Natural killer cell (primary cell): ENCODE measurements around the gene DLGAP4. TPM values are rescaled to one million over a fixed set of nuclear protein-coding genes. Genes with fewer than 3 reads are reported as not detected.
A peak's percentile ranks its signal among the peaks of the same experiment; 100 is the strongest.

Source experiments
- ATAC-seq, 3 donors: fragments of 150-1000 bp in 2 of 3; fragments of 200-7000 bp in 1 of 3; cut with Tn5 transposase; 1 replicate in 1 of 3; 2 replicates in 2 of 3; pipeline ENCODE4 v1.10.0; 2021; ENCODE audit warnings: mild to moderate bottlenecking in 2 of 3, moderate library complexity in 2 of 3
- DNase-seq, 2 donors: peaks; one replicate each; pipeline versions ENCODE4 v3.0.0 to v3.0.0-alpha.2; 2013 to 2021; ENCODE audit warnings: mixed read lengths in 1 of 2
- H3K27ac ChIP-seq: one replicate; pipeline ENCODE4 v1.5.1; 2013; ENCODE audit warnings: mild to moderate bottlenecking, low read length
- H3K27me3 ChIP-seq: one replicate; pipeline ENCODE4 v1.6.1; 2013; ENCODE audit warnings: low read length; ENCODE audit not compliant: control insufficient read depth, insufficient read depth
- H3K36me3 ChIP-seq: one replicate; pipeline ENCODE4 v1.6.1; 2013; ENCODE audit warnings: low read length; ENCODE audit not compliant: control insufficient read depth, insufficient read depth
- H3K4me1 ChIP-seq: one replicate; pipeline ENCODE4 v1.6.1; 2013; ENCODE audit warnings: low read length; ENCODE audit not compliant: control insufficient read depth, insufficient read depth
- H3K4me3 ChIP-seq: one replicate; pipeline ENCODE4 v1.5.1; 2013; ENCODE audit warnings: low read length
- H3K9me3 ChIP-seq: one replicate; pipeline ENCODE4 v1.6.1; 2013; ENCODE audit warnings: low read length; ENCODE audit not compliant: control insufficient read depth, insufficient read depth
- H3K27ac Mint-ChIP-seq, 2 donors: one replicate each; pipeline ENCODE4 v1.8.0; 2022; ENCODE audit warnings: mild to moderate bottlenecking in 2 of 2, mixed read lengths in 2 of 2, moderate library complexity in 1 of 2
- H3K27me3 Mint-ChIP-seq, 2 donors: one replicate each; pipeline ENCODE4 v1.8.0; 2022; ENCODE audit warnings: low read depth in 2 of 2, mixed read lengths in 2 of 2
- H3K36me3 Mint-ChIP-seq: one replicate; pipeline ENCODE4 v1.8.0; 2022; ENCODE audit warnings: mixed read lengths
- H3K4me1 Mint-ChIP-seq, 2 donors: one replicate each; pipeline ENCODE4 v1.8.0; 2022; ENCODE audit warnings: mixed read lengths in 2 of 2
- H3K4me3 Mint-ChIP-seq: one replicate; pipeline ENCODE4 v1.8.0; 2022; ENCODE audit warnings: mild to moderate bottlenecking, moderate library complexity, mixed read lengths
- H3K9me3 Mint-ChIP-seq, 2 donors: one replicate each; pipeline ENCODE4 v1.8.0; 2022; ENCODE audit warnings: mixed read lengths in 2 of 2
- WGBS: methylation state at CpG from one replicate; pipeline ENCODE4 v1.1.7; 2013; ENCODE audit warnings: missing lambda C conversion rate; ENCODE audit not compliant: insufficient coverage; 5-methylcytosine and 5-hydroxymethylcytosine counted together
- intact Hi-C: fragments of 100-400 bp; cut with micrococcal nuclease; formaldehyde crosslinking; loops from one replicate; pipeline ENCODE4 v1.14.2; 2022
- total RNA-seq, 4 donors: library from RNA; stranded (reverse); fragments of 120-200 nt in 1 of 4; gene quantifications; one replicate each; pipeline versions ENCODE4 v1.2.3 to v1.2.4, GENCODE V29; 2013 to 2022
- TF ChIP-seq, protein P1 (sequence below): fragments of 200-600 bp; IDR thresholded peaks from one replicate; pipeline ENCODE4 v1.8.0; 2022; ENCODE audit warnings: antibody characterized with exemption

Gene DLGAP4
- total RNA-seq, 3 donors from 2014 or later (not counting 1 experiment from before 2014, with no cell fraction given): 47.9 to 51.6 (median 51.2) TPM

DNA sequence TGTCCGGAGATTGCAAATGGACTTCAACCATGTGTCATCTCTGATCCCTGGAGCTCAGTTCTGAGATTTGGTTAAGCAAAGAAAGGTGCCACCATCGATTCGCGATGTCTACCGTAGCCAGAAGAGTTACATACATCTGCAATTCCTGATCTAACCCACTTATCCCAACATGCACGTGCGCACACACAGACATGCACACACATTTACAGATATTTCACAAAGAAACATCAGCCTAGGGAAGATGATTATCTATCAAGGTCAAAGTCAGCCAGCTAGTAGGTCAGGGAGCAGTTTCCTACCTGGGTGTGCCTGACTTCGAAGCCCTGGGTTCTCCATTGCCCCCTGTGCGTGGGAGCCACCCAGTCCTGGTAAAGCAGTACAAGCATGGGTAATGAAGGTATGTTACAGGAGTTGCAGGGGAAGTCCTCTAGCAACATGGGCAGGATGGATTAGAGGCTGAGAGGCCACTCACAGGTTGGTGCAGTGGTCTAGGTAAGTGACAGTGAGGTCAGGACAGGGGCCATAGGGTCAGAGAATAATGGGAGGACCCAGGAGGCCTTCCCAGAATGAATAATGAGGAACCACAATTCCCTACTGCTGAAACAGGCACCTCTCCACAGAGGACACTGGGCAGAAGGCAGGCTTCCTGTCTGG, 150.0 kb downstream of the DLGAP4 start:
- no peak for ATAC-seq
- H3K36me3 ChIP-seq: no peaks in the 10 kb centered on the region
- H3K9me3 ChIP-seq: no peaks in the 10 kb centered on the region
- peaks cover 6 to 8% of the 10 kb centered on the region in 2 donors for H3K4me1 Mint-ChIP-seq
- intact Hi-C loops: no loop called here
- H3K4me1 ChIP-seq: peaks cover 8% of the 10 kb centered on the region
- no peaks in the 10 kb centered on the region for H3K27me3 ChIP-seq
- H3K36me3 Mint-ChIP-seq: no peaks in the 10 kb centered on the region
- no peaks in the 10 kb centered on the region for H3K9me3 Mint-ChIP-seq
- peaks cover 0 to 2% of the 10 kb centered on the region in 2 donors for H3K27me3 Mint-ChIP-seq
- H3K27ac Mint-ChIP-seq: no peak overlapping the region
- TF ChIP-seq, protein P1, sequence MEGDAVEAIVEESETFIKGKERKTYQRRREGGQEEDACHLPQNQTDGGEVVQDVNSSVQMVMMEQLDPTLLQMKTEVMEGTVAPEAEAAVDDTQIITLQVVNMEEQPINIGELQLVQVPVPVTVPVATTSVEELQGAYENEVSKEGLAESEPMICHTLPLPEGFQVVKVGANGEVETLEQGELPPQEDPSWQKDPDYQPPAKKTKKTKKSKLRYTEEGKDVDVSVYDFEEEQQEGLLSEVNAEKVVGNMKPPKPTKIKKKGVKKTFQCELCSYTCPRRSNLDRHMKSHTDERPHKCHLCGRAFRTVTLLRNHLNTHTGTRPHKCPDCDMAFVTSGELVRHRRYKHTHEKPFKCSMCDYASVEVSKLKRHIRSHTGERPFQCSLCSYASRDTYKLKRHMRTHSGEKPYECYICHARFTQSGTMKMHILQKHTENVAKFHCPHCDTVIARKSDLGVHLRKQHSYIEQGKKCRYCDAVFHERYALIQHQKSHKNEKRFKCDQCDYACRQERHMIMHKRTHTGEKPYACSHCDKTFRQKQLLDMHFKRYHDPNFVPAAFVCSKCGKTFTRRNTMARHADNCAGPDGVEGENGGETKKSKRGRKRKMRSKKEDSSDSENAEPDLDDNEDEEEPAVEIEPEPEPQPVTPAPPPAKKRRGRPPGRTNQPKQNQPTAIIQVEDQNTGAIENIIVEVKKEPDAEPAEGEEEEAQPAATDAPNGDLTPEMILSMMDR: no peak
- H3K4me3 ChIP-seq: no peak overlapping the region
- no peak for DNase-seq
- H3K27ac ChIP-seq: no peak overlapping the region
- H3K4me3 Mint-ChIP-seq: no peak overlapping the region
- 84% methylated on average over 9 of the region's 9 CpGs for WGBS

DNA sequence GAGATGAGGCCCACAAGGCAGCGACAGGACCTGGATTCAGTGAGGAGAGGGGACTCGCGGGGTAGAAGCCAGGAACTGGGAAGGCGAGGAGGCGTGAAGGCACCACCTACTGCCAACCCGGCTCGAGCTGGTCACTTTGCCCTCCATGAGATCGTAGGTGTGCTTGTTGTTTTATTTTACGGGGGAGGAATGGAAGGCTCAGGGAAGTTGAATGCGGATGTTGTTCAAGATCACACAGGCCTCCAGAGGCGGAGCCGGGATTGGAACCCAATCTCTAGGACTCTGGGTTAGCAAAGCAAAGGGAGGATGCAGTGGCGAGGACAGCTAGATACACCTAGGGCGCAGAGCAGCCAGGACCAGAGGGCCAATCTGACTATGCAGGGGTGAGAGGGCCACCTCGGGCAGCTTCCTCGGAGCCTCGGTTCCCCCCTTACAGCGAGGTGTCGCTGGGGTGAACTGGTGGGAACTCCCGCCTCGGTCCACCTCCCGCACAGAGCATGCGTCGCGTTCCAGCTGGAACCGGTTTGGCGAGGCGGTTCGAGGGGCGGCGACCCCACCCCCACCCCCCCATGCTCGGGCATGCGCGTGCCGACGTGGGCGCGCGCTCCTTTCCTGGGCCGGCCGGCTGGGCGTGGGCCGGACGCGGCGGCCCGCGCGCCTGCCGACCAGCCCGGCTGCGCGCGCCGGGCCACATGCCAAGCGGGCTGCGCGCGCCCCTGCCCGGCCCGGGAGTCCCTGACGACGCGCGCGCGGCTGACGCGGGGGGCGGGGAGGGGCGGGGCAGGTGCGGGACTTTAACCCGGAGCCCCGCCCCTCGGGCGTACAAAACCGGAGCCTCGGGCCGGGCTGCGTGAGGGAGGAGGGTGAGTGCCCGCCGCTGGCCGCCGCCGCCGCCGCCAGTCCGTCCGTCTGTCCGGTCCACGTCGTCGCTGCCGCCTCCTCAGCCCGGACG, 154.8 kb downstream of the DLGAP4 start:
- Mint-ChIP-seq H3K36me3 (no peaks in the 10 kb centered on the region), H3K27me3 (peaks cover 0 to 2% of the 10 kb centered on the region in 2 donors), H3K4me1 (peaks cover 47 to 48% of the 10 kb centered on the region in 2 donors), H3K4me3 (peak overlapping the region; percentile 86), H3K27ac (peak overlapping the region; percentile 95 to 96), H3K9me3 (no peaks in the 10 kb centered on the region)
- no peaks in the 10 kb centered on the region for H3K9me3 ChIP-seq
- intact Hi-C loops: loop anchor here (5.0 to 10.0 kb wide), 2 partner anchors 186 to 1064 kb away; partner anchors contain the start of genes BLCAP, NNAT and SLA2
- peak; percentile 87 to 97 for DNase-seq
- H3K36me3 ChIP-seq: no peaks in the 10 kb centered on the region
- ATAC-seq: peak; percentile 78 to 91 (median 86)
- peaks cover 49% of the 10 kb centered on the region for H3K4me1 ChIP-seq
- WGBS: 12% methylated on average over 95 of the region's 96 CpGs
- no peaks in the 10 kb centered on the region for H3K27me3 ChIP-seq
- H3K4me3 ChIP-seq: peak overlapping the region; percentile 53
- peak overlapping the region; percentile 89 for H3K27ac ChIP-seq
- TF ChIP-seq, protein P1: no peak

DNA sequence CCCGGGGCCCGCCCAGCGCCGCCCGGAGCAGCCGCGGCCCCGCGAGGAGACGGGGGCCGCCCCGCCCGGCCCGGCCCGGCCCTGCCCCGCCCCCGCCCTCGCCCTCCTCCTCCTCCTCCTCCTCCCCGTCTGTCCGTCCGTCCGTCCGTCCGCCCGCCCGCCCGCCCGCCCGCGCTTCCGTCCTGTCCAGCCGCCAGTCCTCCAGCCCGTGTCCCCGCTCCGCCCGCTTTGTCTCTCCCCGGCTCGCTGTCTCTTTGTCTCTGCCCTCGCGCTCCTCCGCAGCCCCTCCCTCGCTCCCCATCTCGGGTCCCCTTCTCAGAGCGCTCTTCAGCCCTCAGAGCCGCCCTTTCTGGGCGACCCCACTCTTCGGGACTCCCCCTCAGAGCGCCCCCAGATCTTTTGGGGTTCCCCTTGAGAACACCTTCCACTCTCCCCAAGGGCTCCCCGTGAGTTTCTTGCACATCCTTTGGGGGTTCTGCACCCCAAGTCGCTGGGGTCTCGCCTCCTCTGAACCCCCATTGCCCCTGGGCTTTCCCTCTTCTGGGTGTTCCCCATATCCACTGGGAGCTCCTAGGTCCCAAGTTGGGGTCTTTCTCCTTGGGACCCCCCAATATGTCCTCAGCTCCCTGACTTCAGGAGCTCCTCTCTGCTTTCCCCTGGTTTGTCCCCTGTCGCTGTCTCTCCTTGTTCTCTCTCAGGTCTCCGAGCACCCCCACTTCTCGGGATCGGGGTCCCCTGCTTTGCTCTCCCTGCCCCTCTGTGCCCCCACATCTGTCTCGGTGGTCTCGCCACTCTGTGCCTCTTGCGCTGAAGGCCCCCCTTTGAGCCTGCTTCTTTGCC, 155.7 kb downstream of the DLGAP4 start:
- Histone ChIP-seq H3K36me3 (no peaks in the 10 kb centered on the region), H3K4me3 (peak overlapping the region; percentile 64), H3K4me1 (peaks cover 58% of the 10 kb centered on the region), H3K27me3 (no peaks in the 10 kb centered on the region), H3K27ac (peak overlapping the region; percentile 57), H3K9me3 (no peaks in the 10 kb centered on the region)
- intact Hi-C loops: loop anchor here (2.0 to 10.0 kb wide), 3 partner anchors 31 to 1063 kb away; partner anchors contain the start of genes BLCAP, NNAT and SLA2
- Mint-ChIP-seq H3K9me3 (no peaks in the 10 kb centered on the region), H3K27me3 (peaks cover 0 to 2% of the 10 kb centered on the region in 2 donors), H3K4me1 (peaks cover 56 to 57% of the 10 kb centered on the region in 2 donors), H3K4me3 (peak overlapping the region; percentile 96), H3K27ac (peak overlapping the region; percentile 91 to 94), H3K36me3 (no peaks in the 10 kb centered on the region)
- ATAC-seq: peak; percentile 5 to 40 (median 35)
- DNase-seq: peak; percentile 33 to 64
- TF ChIP-seq, protein P1: no peak
- WGBS: 2% methylated on average over 33 of the region's 58 CpGs
